ENCODE measurements around the gene RSPO1. TPM values are rescaled to one million over a fixed set of nuclear protein-coding genes. Genes with fewer than 3 reads are reported as not detected.

Gene RSPO1
- total RNA-seq, 2 experiments from 2014 or later = not detected

DNA sequence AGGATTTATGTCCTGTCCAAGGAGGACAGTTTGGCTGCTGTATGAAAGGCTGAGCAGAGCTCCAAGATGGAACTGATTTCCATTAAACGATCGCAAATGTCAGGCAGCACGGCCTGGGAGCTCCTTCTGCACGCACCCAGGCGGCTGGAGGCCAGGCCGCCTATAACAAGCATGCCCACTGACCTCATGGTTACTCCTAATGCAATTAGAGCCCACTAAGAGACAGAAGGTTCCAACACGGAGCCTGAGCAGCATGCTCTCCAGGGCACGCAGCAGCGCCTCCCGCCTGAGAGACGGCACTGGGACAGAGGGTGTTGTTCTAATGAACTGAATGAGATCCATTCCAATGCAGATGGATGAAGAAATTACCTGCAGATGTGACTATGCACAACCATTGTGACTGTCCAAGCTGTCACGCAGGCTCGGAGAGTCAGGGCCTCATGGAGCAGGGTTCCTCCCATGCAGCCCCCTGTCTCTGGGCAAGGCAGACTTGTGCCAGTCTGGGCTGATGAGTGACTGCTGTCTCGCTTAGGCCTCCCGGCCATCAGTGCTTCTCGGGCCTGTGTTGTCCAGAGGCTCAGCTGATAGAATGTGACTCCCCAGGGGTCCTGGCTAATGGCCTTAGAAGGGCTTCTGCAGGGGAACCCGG is 32.5 kb upstream of the RSPO1 start:
- CTCF ChIA-PET = no interaction called here
- Mint-ChIP-seq H3K27me3 (ENCODE audit: low read depth) (no peaks in the 10 kb centered on the region), H3K9me3 (no peaks in the 10 kb centered on the region), H3K4me1 (ENCODE audit: low read depth) (peaks cover 2% of the 10 kb centered on the region), H3K36me3 (ENCODE audit: low read depth) (no peaks in the 10 kb centered on the region), H3K4me3 (no peak overlapping the region), H3K27ac (no peak overlapping the region)
- no peak for DNase-seq
- intact Hi-C loops (cut with micrococcal nuclease) = no loop called here

DNA sequence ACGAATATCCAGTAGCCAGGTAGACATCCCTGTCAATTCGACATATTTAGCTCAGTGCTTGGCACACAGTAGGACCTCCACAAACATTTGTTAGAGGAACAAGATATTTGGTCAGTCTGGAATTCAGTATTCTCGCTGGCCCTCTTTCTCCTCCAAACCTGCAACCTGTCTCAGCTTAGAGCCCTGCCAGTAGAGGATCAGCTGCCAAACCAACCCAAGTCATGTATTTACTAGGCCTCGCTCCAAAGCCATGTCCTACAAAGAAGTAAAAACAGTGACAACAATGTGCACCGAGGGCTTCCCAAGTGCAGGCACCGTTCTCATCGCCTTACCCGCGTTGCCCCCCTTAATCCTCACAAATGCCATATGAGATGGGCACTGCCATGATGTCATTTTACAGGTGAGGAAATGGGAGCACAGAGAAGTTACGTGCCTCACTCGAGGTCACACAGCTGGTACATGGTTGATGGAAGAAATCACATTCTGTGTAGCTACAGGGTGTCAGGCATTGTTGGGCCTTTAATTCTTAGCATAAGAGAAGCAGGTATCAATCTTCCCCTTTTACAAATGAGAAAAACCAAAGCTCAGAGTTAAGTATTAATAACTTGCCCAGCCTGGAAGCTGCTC is 31.7 kb upstream of the RSPO1 start:
- Mint-ChIP-seq H3K9me3 (no peaks in the 10 kb centered on the region), H3K4me1 (ENCODE audit: low read depth) (no peaks in the 10 kb centered on the region), H3K36me3 (ENCODE audit: low read depth) (no peaks in the 10 kb centered on the region), H3K4me3 (no peak overlapping the region), H3K27ac (no peak overlapping the region), H3K27me3 (ENCODE audit: low read depth) (no peaks in the 10 kb centered on the region)
- CTCF ChIA-PET = no interaction called here
- DNase-seq = no peak
- intact Hi-C loops (cut with micrococcal nuclease) = no loop called here

DNA sequence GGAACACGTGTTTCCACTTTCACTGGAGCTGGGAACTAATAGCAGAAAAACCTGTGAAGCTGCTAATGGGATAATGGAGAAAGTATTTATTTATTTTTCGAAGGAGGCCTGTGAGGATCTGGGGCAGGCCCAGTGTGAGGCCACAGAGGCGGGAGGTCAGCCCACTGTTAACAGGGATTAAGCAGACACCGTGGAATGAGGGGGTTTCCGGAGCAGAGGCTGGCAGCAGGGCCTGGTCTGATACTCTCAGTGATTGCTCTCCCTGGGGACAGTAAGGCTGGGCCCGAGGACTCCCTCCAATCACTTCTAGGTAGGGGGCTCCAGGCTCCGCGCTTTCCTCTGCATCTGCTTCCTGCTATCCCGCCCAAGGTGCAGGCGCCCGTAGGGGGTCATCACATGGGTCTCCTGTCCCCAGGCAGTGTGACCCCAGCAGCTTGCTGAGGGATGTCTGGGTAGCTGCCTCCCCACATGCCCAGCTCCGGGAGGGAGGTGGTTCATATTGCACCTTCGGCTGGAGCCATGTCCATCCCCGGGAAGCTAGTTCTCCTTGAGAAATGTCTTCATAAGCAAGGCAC is 28.8 kb upstream of the RSPO1 start:
- Mint-ChIP-seq H3K4me3 (no peak overlapping the region), H3K27me3 (ENCODE audit: low read depth) (no peaks in the 10 kb centered on the region), H3K9me3 (no peaks in the 10 kb centered on the region), H3K36me3 (ENCODE audit: low read depth) (no peaks in the 10 kb centered on the region), H3K27ac (no peak overlapping the region), H3K4me1 (ENCODE audit: low read depth) (no peaks in the 10 kb centered on the region)
- no peak for DNase-seq
- CTCF ChIA-PET = interaction anchor here (1.1 to 2.1 kb wide), 3 partner anchors 12 to 60 kb away, joined by 3 to 6 read pairs (median 3); no protein-coding TSS in a partner anchor
- intact Hi-C loops (cut with micrococcal nuclease) = no loop called here

DNA sequence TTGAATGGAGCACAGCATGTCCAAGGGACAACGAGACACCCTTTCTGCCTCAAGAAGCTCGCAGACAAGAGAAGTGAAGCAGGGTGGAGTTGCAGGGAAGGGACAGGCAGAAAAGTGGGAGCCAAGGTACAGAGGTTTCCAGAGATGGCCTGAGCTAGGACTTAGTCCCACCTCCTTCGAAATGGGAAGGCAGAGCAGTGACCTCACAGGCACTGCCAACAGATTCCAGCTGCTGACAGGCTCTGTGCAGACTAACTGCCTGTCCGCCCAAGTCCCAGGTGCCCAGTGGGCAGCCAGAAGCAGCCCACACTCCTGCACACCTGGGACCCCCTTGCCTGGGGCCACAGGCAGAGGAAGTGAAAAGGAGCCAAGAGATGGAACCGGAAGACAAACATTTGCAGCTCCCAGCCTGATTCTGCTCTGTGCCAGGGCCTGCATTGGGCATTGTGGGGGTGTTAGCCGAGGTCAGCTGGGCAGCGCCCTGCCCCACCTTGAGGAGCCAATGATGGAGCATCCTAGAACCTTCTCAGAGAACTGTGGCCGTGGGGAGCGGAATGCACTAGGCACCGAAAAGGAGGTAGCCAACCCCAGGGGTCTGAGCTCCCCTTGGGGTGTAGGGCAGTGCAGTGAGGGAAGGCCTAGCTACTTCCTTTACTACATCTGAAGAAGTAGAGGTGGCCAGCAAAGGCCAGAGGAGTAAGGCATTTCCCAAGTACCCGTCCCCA is 27.5 kb upstream of the RSPO1 start:
- H3K27ac Mint-ChIP-seq = no peak overlapping the region
- CTCF ChIA-PET = interaction anchor here (2.1 kb wide), 1 partner anchor 59 kb away, joined by 6 read pairs; no protein-coding TSS in a partner anchor
- H3K36me3 Mint-ChIP-seq (ENCODE audit: low read depth) = no peaks in the 10 kb centered on the region
- H3K9me3 Mint-ChIP-seq = no peaks in the 10 kb centered on the region
- DNase-seq = no peak
- no peaks in the 10 kb centered on the region for H3K27me3 Mint-ChIP-seq (ENCODE audit: low read depth)
- intact Hi-C loops (cut with micrococcal nuclease) = no loop called here
- H3K4me3 Mint-ChIP-seq = no peak overlapping the region
- no peaks in the 10 kb centered on the region for H3K4me1 Mint-ChIP-seq (ENCODE audit: low read depth)

DNA sequence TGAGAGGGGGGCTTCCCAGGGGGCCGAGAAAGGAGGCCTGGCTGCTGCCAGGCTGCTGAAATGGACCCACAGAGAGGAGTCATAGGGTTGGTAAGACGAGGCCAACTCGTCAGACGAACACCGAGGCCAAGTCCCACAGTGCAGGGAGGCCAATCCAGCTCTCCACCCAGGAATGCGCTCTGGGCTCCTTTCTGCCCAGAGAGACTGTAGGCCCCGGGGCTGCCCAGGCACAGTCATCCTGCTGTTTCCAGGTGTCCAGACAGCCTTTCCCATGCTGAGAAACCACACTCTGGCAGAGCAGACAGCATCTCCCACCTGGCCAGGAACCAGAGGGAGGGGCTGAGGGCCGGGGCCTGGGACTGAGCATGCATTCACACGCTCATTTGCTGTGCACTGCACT is 26.7 kb upstream of the RSPO1 start:
- Mint-ChIP-seq H3K27ac (no peak overlapping the region), H3K36me3 (ENCODE audit: low read depth) (no peaks in the 10 kb centered on the region), H3K4me1 (ENCODE audit: low read depth) (no peaks in the 10 kb centered on the region)

DNA sequence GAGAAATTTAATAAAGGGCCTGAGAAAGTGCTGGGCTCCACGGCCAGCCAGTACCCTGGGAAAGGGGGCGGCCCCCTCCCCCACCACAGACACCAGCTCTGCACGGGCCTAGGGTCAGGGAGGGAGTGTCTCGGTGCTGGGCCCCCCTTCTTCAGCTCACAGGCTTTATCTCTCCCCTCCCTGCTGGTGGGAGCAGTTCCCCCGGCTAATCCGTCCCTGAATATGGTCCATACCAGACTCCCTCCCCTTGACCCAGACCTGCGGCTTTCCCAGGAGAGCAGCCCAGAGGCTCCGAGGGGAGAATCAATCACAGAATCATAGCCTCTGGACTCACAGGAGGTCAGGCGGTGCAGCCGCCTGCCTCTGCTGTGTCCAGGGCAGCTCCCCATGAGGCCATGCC is 26.0 kb upstream of the RSPO1 start:
- no peak for DNase-seq
- CTCF ChIA-PET = no interaction called here
- no peak overlapping the region for H3K4me3 Mint-ChIP-seq

More for the DNA sequence above, 26.7 kb upstream of the RSPO1 start:
- DNase-seq = no peak
- Mint-ChIP-seq H3K4me3 (no peak overlapping the region), H3K27me3 (ENCODE audit: low read depth) (peaks cover 2% of the 10 kb centered on the region), H3K9me3 (no peaks in the 10 kb centered on the region)
- intact Hi-C loops (cut with micrococcal nuclease) = no loop called here
- CTCF ChIA-PET = no interaction called here

DNA sequence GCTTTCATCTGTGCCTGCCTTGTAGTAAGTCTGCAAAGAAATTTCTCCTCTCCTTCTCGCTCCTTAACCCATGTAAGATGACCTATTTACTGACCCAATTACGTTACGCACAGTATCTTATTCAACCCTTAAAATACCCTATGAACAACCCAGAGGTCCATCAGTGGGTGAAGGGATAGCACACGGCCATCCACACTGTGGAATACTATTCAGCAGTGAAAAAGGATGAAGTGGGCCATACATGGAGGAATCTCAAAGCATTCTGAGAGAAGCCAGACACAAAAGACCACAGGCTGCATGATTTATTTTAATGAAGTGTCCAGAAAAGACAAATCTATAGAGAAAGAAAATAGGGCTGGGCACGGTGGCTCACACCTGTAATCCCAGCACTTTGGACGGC is 23.8 kb upstream of the RSPO1 start:
- CTCF ChIA-PET = no interaction called here
- no peak for DNase-seq
- H3K4me3 Mint-ChIP-seq = no peak overlapping the region
- H3K27ac Mint-ChIP-seq = no peak overlapping the region
- intact Hi-C loops (cut with micrococcal nuclease) = no loop called here
- no peaks in the 10 kb centered on the region for H3K4me1 Mint-ChIP-seq (ENCODE audit: low read depth)
- H3K27me3 Mint-ChIP-seq (ENCODE audit: low read depth) = peaks cover 2% of the 10 kb centered on the region
- no peaks in the 10 kb centered on the region for H3K36me3 Mint-ChIP-seq (ENCODE audit: low read depth)
- H3K9me3 Mint-ChIP-seq = no peaks in the 10 kb centered on the region

More for the DNA sequence above, 26.0 kb upstream of the RSPO1 start:
- no peaks in the 10 kb centered on the region for H3K9me3 Mint-ChIP-seq
- no peak overlapping the region for H3K27ac Mint-ChIP-seq
- peaks cover 2% of the 10 kb centered on the region for H3K27me3 Mint-ChIP-seq (ENCODE audit: low read depth)
- no peaks in the 10 kb centered on the region for H3K36me3 Mint-ChIP-seq (ENCODE audit: low read depth)
- H3K4me1 Mint-ChIP-seq (ENCODE audit: low read depth) = no peaks in the 10 kb centered on the region
- intact Hi-C loops (cut with micrococcal nuclease) = no loop called here

DNA sequence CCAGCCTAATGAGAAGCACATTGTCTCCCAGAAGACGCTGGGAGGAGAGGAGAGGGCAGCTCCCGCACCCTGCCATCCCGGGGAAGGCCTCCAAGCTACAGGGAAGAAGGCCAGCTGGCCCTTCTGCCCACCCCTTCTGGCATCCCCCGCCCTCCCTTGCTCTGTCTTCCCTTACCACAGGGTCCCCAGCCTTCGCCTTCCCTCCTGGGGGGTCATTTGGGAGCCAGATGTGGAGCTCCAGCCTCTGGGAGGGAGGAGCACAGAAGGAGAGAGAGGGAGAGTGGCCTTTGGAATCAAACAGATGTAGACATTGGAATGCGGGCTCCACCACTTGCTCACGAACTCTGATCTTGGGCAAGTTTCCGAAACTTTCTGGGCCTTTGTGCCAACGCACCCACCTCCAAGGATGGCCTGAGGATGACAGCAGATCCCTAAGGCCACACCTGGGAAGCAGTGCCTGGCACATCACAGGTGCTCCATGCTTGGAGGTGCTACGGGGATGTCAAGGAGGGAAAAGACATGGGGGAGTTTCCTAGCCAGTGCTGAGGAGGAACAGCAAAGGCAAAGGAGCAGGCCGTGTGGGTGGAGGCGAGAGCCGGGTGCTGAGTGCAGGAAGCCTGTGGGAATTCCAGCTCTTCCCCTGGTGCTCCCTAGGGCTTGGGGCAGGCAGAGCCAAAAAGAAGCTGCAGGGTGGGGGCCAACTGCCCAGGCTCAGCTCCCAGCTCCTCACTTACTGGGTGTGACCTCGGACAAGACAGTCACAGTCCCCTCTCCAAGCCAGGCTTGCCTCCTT is 23.1 kb upstream of the RSPO1 start:
- DNase-seq = no peak
- no peaks in the 10 kb centered on the region for H3K36me3 Mint-ChIP-seq (ENCODE audit: low read depth)
- CTCF ChIA-PET = no interaction called here
- H3K27ac Mint-ChIP-seq = no peak overlapping the region
- intact Hi-C loops (cut with micrococcal nuclease) = no loop called here
- no peaks in the 10 kb centered on the region for H3K9me3 Mint-ChIP-seq
- H3K27me3 Mint-ChIP-seq (ENCODE audit: low read depth) = peaks cover 2% of the 10 kb centered on the region
- no peaks in the 10 kb centered on the region for H3K4me1 Mint-ChIP-seq (ENCODE audit: low read depth)
- H3K4me3 Mint-ChIP-seq = no peak overlapping the region

DNA sequence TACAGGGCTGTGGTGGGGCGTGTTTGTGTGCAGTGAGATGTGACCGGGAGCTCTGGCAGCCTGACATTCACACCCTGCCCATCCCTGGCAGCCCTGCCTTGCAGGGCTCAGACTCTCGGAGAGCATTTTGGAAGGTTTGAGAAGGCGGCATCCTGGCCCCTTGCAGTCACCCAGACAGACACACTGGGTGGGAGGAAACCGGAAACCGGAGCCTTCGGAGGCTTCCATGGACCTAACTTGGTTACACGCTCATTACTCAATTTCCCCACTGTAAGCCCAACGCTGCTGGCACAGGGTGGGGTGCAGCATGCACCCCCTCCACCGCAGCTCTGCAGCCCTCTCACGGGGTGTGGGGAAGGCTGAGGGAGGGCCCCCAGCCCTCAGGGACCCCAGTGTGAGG is 22.2 kb upstream of the RSPO1 start:
- H3K27ac Mint-ChIP-seq = no peak overlapping the region
- intact Hi-C loops (cut with micrococcal nuclease) = no loop called here
- no peak for DNase-seq
- no peaks in the 10 kb centered on the region for H3K4me1 Mint-ChIP-seq (ENCODE audit: low read depth)
- CTCF ChIA-PET = no interaction called here
- peaks cover 2% of the 10 kb centered on the region for H3K27me3 Mint-ChIP-seq (ENCODE audit: low read depth)
- no peaks in the 10 kb centered on the region for H3K9me3 Mint-ChIP-seq
- H3K36me3 Mint-ChIP-seq (ENCODE audit: low read depth) = no peaks in the 10 kb centered on the region
- no peak overlapping the region for H3K4me3 Mint-ChIP-seq

DNA sequence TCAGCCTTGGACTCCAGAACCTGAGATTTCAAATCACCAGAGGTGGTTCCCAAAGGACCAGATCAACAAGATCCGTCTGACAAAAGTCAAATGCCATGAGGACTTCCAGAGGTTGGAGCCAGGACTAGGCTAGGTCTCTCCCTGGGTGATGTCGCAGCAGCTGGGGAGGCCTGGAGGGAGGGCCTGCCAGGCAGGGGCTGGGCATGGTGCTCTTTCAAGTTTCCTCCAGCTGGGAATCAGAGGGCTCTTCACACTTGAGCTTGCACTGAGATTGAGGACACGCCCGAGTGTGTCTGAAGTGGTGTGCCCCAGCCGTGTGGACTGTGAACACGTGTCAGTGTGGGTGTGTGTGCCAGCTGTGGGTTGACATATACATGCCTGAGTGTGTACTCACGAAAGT is 21.3 kb upstream of the RSPO1 start:
- Mint-ChIP-seq H3K4me1 (ENCODE audit: low read depth) (no peaks in the 10 kb centered on the region), H3K4me3 (no peak overlapping the region), H3K27me3 (ENCODE audit: low read depth) (peaks cover 2% of the 10 kb centered on the region), H3K27ac (no peak overlapping the region), H3K36me3 (ENCODE audit: low read depth) (no peaks in the 10 kb centered on the region), H3K9me3 (no peaks in the 10 kb centered on the region)
- CTCF ChIA-PET = interaction anchor here (0.6 kb wide), 1 partner anchor 127 kb away, joined by 4 read pairs; no protein-coding TSS in a partner anchor
- intact Hi-C loops (cut with micrococcal nuclease) = no loop called here
- DNase-seq = no peak

DNA sequence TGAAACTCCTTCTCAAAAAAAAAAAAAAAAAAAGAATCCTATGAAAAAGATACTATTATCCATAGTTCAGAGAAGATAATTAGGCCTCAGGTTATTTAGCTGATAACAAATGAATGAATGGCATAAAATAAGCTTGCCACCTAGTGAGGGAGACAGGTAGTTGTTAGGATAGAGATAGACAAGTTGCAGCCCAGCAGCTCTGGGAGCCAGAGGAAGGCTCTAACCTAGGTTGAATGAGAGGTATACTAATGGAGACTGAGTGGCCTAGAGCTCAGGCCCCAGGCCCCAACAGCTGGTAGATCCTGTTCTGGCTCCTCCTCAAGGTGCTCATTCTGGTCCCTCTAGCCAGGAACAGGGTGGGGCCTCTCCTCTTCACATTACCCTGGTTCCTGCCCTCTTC is 20.6 kb upstream of the RSPO1 start:
- peaks cover 2% of the 10 kb centered on the region for H3K27me3 Mint-ChIP-seq (ENCODE audit: low read depth)
- intact Hi-C loops (cut with micrococcal nuclease) = no loop called here
- no peak overlapping the region for H3K4me3 Mint-ChIP-seq
- CTCF ChIA-PET = interaction anchor here (1.4 kb wide), 1 partner anchor 25 kb away, joined by 6 read pairs; no protein-coding TSS in a partner anchor
- no peaks in the 10 kb centered on the region for H3K36me3 Mint-ChIP-seq (ENCODE audit: low read depth)
- H3K27ac Mint-ChIP-seq = no peak overlapping the region
- no peaks in the 10 kb centered on the region for H3K4me1 Mint-ChIP-seq (ENCODE audit: low read depth)
- H3K9me3 Mint-ChIP-seq = no peaks in the 10 kb centered on the region
- no peak for DNase-seq

DNA sequence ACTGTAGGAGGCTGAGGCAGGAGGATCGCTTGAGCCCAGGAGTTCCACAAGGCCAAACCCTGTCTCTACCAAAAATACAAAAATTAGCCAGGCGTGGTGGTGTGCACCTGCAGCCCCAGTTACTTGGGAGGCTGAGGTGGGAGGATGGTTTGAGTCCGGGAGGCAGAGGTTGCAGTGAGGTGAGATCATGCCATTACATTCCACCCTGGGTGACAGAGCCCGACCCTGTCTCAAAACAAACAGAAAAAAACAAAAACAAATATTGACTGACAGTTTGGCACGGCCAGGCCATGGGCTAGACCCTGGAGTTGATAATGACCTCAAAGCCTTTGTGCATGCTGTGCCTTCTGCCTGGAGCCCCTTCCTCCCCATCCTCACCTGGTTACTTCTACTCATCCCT is 19.2 kb upstream of the RSPO1 start:
- Mint-ChIP-seq H3K27me3 (ENCODE audit: low read depth) (peaks cover 2% of the 10 kb centered on the region), H3K4me1 (ENCODE audit: low read depth) (no peaks in the 10 kb centered on the region), H3K9me3 (no peaks in the 10 kb centered on the region), H3K36me3 (ENCODE audit: low read depth) (no peaks in the 10 kb centered on the region), H3K4me3 (no peak overlapping the region), H3K27ac (no peak overlapping the region)
- CTCF ChIA-PET = interaction anchor here (1.4 kb wide), 1 partner anchor 50 kb away, joined by 5 read pairs; no protein-coding TSS in a partner anchor
- no peak for DNase-seq
- intact Hi-C loops (cut with micrococcal nuclease) = no loop called here
